NK-92 (cell line): ENCODE data around the gene CX3CR1.

Source experiments
- DNase-seq: peaks from one replicate; lab custom pipeline; 2025; ENCODE audit not compliant: unreplicated experiment; lab: John Stamatoyannopoulos, UW

Gene CX3CR1

DNA sequence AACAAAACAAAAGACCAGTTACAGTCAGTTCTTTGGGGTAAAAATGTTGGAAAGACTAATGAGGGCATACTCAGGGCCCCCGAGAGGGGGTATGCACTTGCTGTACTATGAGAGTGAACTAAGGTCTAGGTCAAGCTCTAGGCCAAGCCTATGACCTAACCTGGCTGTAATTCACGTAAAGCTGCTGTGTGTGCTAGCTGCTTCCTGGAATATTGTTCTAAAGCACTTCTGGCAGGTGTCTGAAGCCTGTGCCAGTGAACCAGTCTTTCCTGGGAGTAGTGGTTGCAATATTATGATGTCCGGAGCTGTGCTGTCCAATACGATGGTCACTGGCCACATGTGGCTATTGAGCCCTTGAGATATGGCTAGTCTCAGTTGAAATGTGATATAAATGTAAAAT lies 13.1 kb upstream of the CX3CR1 start:
- DNase-seq, result no peak

GRCh38 chr3:39291903-39292329 lies 12.1 kb upstream of the CX3CR1 start:
- DNase-seq, result no peak

DNA sequence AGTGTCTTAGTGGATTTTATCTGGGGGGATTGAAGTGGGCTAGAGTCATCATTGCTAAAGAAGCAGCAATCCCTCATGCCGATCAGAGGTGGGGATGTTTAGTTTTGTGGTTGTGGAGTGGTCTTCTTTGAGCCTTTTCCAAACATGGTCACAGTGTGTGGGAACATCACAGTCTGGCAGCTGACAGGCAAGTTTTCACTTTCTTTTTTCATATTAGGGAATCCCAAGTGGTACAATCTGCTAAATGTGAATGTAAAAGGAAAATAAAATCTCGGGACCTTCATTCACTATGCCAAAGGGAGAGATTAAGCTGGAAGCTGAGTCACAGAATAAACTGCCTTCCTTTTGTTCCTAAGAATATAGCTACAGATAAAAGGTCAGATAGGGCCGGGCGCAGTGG lies 10.4 kb upstream of the CX3CR1 start:
- DNase-seq, result no peak

- no peak for DNase-seq
These were observed 9.3 kb upstream of the CX3CR1 start for GRCh38 chr3:39289107-39289506.

GRCh38 chr3:39288300-39288808 lies 8.5 kb upstream of the CX3CR1 start:
- DNase-seq, result no peak

DNA sequence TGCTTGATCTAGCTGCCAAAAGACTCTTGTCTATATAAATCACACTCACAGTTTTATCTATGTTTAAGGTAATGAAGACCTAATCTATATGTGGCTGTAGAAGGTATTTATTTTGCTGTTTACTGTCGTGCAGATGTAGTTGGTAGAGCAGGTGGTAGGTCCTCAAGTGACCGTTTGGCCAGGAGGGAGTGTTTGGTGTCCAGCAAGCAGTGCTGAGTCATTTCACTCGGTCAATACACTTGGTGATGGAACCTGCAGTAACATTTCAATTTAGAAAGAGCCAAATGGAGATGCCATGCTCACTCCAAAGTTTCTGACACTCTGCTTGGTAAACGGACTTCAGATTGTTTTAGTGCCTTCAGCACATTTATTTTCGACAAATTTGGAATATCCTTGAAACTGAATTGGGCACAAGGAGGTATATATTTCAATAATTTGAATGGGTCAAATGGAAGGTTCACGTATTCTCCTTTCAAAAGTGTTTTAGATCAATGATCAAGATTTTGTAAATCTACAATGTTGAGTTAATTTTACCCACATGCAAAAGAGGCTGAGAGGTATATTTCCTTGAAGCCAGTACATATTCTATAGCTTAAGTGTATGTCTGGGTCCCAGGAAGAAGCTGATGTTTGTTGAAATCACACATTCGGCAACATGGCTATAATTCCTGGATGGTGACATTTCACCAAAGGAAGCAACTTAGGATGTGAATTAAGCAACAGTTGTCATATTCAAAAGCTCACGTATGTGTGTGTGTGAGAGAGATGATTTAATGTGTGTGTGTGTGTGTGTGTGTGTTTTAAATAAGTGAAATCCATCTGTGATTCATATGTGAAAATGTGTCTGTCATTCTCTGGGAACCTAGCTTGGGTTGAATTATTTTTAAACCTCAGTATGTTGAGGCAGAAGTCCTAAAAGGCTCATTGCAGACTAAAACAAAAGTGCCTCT lies 7.7 kb upstream of the CX3CR1 start:
- no peak for DNase-seq

GRCh38 chr3:39286771-39287170 lies 6.9 kb upstream of the CX3CR1 start:
- no peak for DNase-seq

- no peak for DNase-seq
These were observed 5.5 kb upstream of the CX3CR1 start for GRCh38 chr3:39285332-39285731.

DNA sequence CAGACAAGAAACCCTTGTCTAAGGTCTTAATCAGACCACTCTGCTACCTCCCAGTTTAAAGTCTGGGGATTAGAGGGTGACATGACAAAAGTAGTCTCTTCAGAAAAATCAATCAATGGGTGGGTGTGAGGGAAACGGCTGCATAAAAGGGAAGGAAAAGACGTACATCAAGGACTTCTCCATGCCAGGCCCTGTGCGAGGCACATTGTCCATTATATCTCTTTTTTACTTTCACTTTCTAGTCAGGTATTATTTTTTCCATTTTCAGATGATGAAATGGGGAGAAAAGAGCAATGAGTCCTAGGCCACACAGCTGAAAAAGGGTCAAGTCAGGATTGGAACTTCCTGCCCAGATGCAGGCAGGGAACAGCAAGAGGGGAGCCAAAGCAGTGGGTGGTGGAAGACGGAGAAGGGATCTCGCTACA lies 4.6 kb upstream of the CX3CR1 start:
- DNase-seq, result no peak

DNA sequence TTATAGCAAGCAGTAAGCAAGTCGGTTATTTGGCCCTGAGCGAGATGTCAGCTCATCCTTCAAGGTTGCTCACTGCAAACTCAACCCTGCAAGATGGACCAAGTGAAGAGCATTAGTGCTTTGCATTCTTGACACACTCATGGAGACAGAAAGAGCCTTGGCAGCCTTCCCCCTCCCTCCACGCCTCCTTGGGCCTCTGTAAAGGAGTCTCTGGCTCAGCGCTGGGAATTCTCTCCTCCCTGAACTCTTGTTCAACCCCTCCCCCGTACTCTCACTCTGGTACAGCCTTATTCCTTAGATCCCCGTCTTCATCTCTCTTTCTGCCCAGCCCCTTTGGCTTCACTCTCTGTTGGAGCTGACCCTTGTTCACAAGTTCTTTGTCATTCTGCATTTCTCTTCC lies 2.2 kb upstream of the CX3CR1 start:
- DNase-seq, result no peak

DNA sequence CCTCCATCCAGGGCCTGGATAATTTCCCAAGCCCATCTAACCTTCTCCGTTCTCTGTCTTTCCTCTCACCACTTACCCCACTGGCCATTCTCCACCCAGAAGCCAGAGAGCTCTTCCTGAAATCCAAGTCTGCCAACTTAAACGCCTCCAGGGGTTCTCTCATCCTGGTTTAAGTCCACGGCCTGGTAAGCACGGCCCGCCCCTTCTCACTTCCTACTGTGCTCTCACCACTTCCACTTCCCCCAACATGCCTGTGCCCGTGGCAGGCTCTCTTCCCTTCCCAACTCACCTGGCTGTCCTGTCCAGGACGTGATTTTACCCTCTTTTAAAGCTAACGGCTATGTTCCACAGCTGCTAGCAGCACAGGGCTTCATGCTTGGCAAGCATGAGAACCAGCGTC lies 1.7 kb upstream of the CX3CR1 start:
- no peak for DNase-seq

GRCh38 chr3:39280571-39280970 lies 735 bp upstream of the CX3CR1 start:
- no peak for DNase-seq

- DNase-seq, result no peak
These were observed 1.3 kb downstream of the CX3CR1 start for GRCh38 chr3:39278616-39278935.

DNA sequence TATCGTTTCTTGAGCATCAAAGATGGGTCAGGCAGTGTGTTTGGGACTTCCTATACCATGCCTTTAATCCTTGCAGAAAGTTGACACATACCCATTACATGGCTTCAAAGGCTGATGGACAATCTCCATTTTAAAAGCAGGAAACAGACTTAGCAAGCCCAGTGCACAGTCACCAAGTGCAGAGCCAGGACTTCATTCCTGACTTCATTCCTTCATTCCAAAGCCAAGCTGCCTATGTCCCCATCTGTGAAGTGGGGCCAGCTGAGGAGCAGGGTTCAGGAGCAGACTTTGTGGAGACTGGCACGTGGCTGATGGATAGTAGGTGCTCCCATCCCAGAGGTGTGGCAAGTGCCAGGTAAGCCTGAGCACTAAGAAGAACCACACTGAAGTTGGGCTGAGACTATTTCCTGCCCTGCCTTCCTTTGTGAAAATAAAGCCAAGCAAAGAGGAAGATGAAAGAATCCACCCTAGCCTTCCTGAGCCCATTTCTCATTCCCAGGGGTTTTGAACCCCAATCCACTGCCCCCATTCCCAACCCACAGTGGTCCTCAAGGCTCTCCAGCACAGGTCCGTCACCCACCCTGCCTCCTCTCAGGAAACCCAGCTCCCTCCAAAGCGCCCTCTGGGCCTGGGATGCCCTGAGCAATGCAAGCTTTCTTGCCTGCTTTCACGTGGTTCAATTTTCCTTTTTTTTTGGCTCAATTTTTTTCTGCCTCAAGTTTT lies 1.8 kb downstream of the CX3CR1 start:
- DNase-seq, result no peak

DNA sequence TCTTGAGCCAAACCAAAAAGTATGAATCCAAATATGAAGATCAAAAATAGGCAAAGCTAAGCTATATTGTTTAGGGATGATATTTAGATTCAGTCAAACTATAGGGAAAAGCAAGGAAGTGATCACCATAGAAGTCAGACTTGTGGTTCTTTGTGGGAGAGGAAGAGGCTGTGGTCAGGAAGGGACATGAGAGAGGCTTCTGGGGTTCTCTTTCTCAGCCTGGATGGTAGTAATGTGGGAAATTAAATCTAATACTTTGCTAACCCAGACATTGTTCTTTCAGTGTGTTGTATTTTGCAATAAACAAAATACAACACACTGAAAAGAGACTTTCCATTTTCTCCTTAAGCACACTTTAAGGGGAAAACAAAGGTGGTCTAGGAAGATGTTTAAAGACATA lies 3.1 kb downstream of the CX3CR1 start:
- DNase-seq, result no peak

GRCh38 chr3:39275963-39276593 lies 3.8 kb downstream of the CX3CR1 start:
- no peak for DNase-seq

DNA sequence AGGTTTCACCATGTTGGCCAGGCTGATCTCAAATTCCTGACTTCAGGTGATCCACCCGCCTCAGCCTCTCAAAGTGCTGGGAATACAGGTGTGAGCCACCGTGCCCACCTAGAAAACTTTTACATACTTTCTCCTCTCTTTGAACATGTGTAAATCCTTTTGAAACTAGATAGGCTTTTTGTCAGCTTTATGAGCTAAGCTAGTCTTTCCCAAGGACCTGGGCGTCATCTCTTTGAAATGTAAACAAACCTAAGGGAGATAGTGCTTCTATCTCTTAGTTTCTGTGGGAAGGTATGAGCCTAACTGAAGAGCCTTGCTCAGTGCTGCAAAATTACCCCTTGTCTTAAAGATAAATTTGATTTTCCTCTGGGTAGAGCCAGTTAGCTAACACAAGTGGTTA lies 4.8 kb downstream of the CX3CR1 start:
- no peak for DNase-seq

DNA sequence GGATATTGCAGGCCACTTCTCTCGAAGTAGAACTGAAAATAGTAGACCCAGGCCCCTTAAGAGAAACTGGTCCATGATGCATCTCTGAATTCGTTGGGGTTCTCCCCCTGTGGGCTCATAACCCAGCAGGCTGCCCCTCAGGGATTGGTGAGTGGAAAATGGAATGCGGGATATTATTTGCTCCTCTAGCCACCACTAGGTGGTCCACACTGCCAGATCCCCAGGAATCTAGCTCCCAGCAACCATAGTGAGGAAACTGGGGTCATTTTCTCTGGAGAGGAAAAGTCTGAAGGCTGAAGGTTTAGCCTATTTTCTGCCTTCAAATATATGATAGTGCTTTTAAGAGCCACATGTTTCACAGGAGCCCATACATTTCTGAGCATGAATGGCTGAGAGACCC lies 6.7 kb downstream of the CX3CR1 start:
- DNase-seq, result no peak

DNA sequence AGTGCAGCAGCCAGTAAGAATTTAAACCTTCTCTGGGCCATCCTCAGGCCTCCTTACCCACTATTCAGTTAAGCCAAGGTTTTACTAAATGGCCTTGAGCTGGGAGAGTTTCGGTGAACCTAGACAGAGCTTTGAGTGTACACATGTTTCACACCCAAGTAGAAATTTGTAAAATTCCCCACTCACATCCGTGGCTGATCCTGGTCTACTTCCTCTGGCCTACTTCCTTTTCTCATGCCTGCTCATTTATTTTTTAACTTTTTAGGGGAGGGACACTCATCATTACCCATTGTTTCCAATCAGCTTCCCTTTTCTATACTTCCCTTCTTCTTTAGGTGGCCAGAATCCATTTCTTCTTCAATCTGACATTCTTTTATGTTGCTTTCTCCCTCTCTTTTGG lies 7.6 kb downstream of the CX3CR1 start:
- no peak for DNase-seq

DNA sequence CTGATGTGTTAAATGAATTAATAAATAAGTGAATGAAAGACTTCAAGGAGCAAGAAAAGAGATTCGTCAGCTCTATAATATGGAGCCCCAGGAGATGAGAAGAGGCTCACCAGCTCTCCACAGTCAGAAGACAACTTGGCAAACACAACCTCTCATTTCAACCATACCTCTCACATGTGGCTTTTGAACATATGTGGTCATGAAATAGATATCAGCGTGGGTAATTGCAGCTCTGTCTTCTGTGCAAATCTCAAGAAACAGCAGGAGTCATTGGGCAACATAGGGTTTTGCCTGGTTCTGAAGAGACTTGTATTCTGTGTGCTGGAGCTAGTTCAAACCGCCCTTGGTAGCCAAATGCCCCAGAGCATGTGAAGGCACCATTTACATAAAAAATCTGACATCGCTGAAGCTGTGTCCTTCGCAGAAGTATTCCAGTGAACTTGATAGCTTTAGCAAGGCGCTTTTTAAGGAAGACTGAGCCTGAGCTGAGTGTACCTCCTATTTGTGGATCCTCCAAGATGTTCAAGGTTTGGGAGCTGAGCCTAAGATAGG lies 8.4 kb downstream of the CX3CR1 start:
- no peak for DNase-seq

DNA sequence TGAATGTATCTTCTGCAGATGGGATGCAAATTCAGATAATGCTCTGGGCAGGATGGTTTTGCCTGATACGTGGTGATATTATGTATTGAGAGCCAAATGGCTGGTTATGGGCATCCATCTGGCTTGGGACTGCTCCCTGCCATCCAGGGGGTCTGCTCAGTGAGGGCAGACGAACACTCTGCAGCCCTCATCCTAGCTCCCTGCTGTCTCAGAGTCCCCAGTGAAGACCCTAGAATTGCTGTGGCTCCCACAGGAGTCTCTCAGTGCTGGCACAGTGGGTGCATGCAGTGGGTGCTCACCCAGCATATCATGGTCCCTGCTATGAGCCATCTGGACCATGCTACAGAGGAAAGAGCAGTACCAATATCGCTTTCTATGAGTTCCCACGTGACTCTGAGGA lies 10.3 kb downstream of the CX3CR1 start:
- DNase-seq, result no peak

DNA sequence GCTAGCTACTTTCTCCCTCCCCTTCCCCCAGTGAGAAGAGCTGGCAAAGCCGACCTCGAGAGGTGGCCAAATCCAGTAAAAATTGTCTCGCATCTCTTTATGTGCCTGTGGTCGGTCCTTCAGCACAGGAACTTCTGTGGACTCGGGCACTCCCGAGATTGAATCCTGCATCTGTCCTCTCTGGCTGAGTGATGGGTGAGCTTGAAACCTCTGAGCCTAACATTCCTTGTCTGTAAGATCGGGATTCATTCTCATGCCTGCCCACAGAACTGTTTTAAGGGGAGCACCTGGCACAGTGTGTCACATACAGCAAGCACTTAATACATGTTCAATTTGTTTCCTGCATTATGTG lies 11.3 kb downstream of the CX3CR1 start:
- DNase-seq, result no peak
